Measurements from ENCODE around the gene ACTR1A. TPM values are rescaled to one million over a fixed set of nuclear protein-coding genes. Genes with fewer than 3 reads are reported as not detected.

The ACTR1A gene
- total RNA-seq, 1 experiment from 2014 or later = 147 TPM

- intact Hi-C loops (cut with micrococcal nuclease; ENCODE audit: unreplicated experiment) (loop anchor here (5.0 kb wide), 1 partner anchor 65 kb away; no protein-coding TSS in a partner anchor), in situ Hi-C loops (cut with HindIII; ENCODE audit: low pct_unique_long_range_greater_than_20kb, low sequenced_read_pairs) (no loop called here)
- DNase-seq (ENCODE audit: low read depth, low spot score) = no peak
- no peak overlapping the region for H3K27ac ChIP-seq (ENCODE audit: low read length)
- H3K36me3 ChIP-seq (ENCODE audit: control insufficient read depth, insufficient read depth, low read length) = no peaks in the 10 kb centered on the region
- POLR2A ChIA-PET = no interaction called here
- H3K9me3 ChIP-seq (ENCODE audit: control insufficient read depth, insufficient read depth, low read depth, low read length) = no peaks in the 10 kb centered on the region
- no peaks in the 10 kb centered on the region for H3K27me3 ChIP-seq (ENCODE audit: control insufficient read depth, insufficient read depth, low read length)
- no peak for TF ChIP-seq TCF7L2 (IDR thresholded peaks at IDR 0.05; ENCODE audit: low read depth, low read length)
- TF ChIP-seq REST (IDR thresholded peaks at IDR 0.05; ENCODE audit: insufficient read depth in 1 of 2, low read depth in 2 of 2, low read length in 1 of 2) = no peak
- TF ChIP-seq SIN3A (IDR thresholded peaks at IDR 0.05; ENCODE audit: borderline replicate concordance, insufficient read depth, low read depth, low read length) = no peak
- no peak for TF ChIP-seq POLR2AphosphoS5 (IDR thresholded peaks at IDR 0.05; ENCODE audit: low read depth, low read length)
- TF ChIP-seq CTCF (IDR thresholded peaks at IDR 0.05) = no peak
- no peaks in the 10 kb centered on the region for H3K4me1 ChIP-seq (ENCODE audit: control insufficient read depth, insufficient read depth, low read length)
- no TSS peak for BruUV-seq (replicated peaks)
- no peak overlapping the region for H3K4me3 ChIP-seq (ENCODE audit: low read depth in 2 of 2, low read length in 2 of 2)
- CTCF ChIA-PET = no interaction called here
- no peak for ATAC-seq
Measured at GRCh38 chr10:102527546-102527945, 25.0 kb upstream of the ACTR1A start.

GRCh38 chr10:102524746-102525145 lies 22.2 kb upstream of the ACTR1A start:
- Histone ChIP-seq H3K9me3 (ENCODE audit: control insufficient read depth, insufficient read depth, low read depth, low read length) (no peaks in the 10 kb centered on the region), H3K27ac (ENCODE audit: low read length) (no peak overlapping the region), H3K4me1 (ENCODE audit: control insufficient read depth, insufficient read depth, low read length) (no peaks in the 10 kb centered on the region), H3K36me3 (ENCODE audit: control insufficient read depth, insufficient read depth, low read length) (no peaks in the 10 kb centered on the region), H3K4me3 (ENCODE audit: low read depth in 2 of 2, low read length in 2 of 2) (no peak overlapping the region), H3K27me3 (ENCODE audit: control insufficient read depth, insufficient read depth, low read length) (no peaks in the 10 kb centered on the region)
- in situ Hi-C loops (cut with HindIII; ENCODE audit: low pct_unique_long_range_greater_than_20kb, low sequenced_read_pairs) (no loop called here), intact Hi-C loops (cut with micrococcal nuclease; ENCODE audit: unreplicated experiment) (loop anchor here (5.0 kb wide), 1 partner anchor 68 kb away; no protein-coding TSS in a partner anchor)
- no TSS peak for BruUV-seq (replicated peaks)
- TF ChIP-seq SIN3A (IDR thresholded peaks at IDR 0.05; ENCODE audit: borderline replicate concordance, insufficient read depth, low read depth, low read length) (no peak), TCF7L2 (IDR thresholded peaks at IDR 0.05; ENCODE audit: low read depth, low read length) (no peak), REST (IDR thresholded peaks at IDR 0.05; ENCODE audit: insufficient read depth in 1 of 2, low read depth in 2 of 2, low read length in 1 of 2) (no peak), CTCF (IDR thresholded peaks at IDR 0.05) (no peak), POLR2AphosphoS5 (IDR thresholded peaks at IDR 0.05; ENCODE audit: low read depth, low read length) (no peak)
- POLR2A ChIA-PET = no interaction called here
- no peak for DNase-seq (ENCODE audit: low read depth, low spot score)
- no peak for ATAC-seq
- CTCF ChIA-PET = no interaction called here

All from Panc1 (cell line).